ENCODE results near the gene IRF7.
A peak's percentile ranks its signal among the peaks of the same experiment; 100 is the strongest.

GRCh38 chr11:662689-663274 lies 47.0 kb upstream of the IRF7 start:
- TF ChIP-seq CTCF (IDR thresholded peaks at IDR 0.05; ENCODE audit: low read length): peak; percentile 76
- no peak for TF ChIP-seq EZH2 (optimal IDR thresholded peaks at IDR 0.05; ENCODE audit: low read depth, low read length)
